GM18907 (cell line): ENCODE data around the gene EMILIN1.
A peak's percentile ranks its signal among the peaks of the same experiment; 100 is the strongest.
"Not testable (repeated sequence)": the region's sequence is repeated elsewhere in the genome, so short reads cannot be mapped to it uniquely, and the experiment has no call there.

Experiments
- ATAC-seq: cut with Tn5 transposase; IDR thresholded peaks from one replicate; pipeline ENCODE4 v1.9.1; 2021; ENCODE audit warnings: mild to moderate bottlenecking, moderate library complexity; ENCODE audit not compliant: unreplicated experiment

The EMILIN1 gene

GRCh38 chr2:27053776-27054175, 24.6 kb upstream of the EMILIN1 start:
- no peak for ATAC-seq

GRCh38 chr2:27054721-27055120, 23.7 kb upstream of the EMILIN1 start:
- ATAC-seq = no peak

DNA sequence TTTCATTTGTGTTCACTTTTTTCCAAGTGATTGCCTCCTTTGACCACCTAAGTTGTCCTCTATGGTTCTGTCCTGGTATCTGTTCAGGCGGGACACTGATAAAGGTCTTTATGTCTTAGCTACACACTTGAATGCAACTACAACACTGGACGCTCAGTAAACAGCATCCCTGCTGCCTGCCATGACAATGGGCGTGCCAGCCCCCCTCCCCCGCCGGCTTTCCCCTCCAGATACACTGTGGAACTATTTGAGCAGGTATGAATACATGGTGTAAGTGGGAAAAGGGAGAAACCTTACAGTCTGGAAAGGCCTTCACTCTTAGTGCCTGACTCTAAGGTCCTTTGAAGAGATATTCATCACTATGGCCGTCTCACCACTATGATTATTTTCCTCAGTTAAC, 21.2 kb upstream of the EMILIN1 start:
- no peak for ATAC-seq

- no peak for ATAC-seq
Measured at GRCh38 chr2:27058210-27058609, 20.2 kb upstream of the EMILIN1 start.

DNA sequence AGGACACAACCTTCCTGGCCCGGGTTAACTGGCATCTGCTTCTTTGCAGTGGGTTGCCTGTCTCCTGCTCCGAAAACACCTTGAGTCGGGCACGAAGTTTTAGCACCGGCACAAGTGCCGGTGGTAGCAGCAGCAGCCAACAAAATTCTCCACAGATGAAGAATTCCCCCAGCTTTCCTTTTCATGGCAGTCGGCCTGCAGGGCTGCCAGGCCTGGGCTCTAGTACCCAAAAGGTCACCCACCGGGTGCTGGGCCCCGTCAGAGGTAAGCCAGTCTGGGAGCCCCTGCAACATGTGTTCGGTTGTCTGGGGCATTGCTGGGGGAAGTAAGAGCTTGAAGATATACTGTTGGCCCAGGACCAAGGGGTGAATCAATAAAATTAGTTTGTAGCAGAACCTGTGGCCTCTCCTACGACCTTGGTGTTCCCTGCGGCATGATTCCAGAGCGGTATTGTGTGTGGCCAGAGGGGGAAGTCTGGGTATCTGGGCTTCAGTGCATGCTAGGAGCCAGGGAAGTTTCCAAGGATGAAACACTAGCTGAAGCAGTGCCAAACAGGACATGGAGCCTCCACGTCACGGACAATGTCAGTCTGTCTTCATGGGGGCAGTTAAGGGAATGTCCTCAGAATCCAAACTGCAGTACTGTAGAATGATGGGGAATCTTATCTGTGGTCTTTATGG, 19.1 kb upstream of the EMILIN1 start:
- no peak for ATAC-seq

GRCh38 chr2:27060323-27060722, 18.1 kb upstream of the EMILIN1 start:
- no peak for ATAC-seq

DNA sequence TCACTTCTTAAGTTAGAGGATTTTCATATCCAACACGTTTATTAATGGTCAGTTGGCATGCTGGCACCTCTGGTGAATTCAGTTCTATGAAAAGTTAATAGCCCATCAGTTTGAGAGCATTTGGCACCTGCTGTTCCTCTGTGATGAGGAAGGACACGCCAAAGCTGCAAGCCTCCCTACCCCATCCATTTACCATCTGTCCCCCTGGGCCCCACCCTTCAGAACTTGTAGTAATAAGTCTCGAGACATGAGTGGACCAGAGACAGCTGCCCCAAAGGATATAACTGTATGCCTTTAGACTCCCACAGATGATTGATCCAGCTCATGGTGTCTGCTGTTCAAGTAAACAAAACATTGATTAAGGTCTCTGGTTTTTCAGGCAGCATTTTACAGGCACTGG, 13.3 kb upstream of the EMILIN1 start:
- ATAC-seq = no peak

DNA sequence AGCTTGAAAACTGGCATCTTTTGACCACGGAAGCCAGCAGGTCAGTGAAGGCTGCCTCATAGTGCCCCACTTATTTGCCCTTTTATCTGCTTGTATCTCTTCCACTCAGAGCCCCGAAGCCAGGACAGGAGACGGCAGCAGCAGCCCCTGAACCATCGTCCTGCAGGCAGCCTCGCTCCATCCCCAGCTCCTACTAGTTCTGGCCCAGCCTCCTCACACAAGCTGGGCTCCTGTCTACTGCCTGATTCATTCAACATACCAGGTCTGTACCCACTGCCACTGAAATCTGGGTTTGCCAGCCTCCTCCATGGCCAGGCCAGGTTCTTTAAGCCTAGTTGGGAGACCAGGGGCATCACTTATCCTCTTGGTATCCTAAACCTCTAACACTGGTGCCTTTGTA, 11.0 kb upstream of the EMILIN1 start:
- no peak for ATAC-seq

GRCh38 chr2:27069436-27069835, 9.0 kb upstream of the EMILIN1 start:
- no peak for ATAC-seq

DNA sequence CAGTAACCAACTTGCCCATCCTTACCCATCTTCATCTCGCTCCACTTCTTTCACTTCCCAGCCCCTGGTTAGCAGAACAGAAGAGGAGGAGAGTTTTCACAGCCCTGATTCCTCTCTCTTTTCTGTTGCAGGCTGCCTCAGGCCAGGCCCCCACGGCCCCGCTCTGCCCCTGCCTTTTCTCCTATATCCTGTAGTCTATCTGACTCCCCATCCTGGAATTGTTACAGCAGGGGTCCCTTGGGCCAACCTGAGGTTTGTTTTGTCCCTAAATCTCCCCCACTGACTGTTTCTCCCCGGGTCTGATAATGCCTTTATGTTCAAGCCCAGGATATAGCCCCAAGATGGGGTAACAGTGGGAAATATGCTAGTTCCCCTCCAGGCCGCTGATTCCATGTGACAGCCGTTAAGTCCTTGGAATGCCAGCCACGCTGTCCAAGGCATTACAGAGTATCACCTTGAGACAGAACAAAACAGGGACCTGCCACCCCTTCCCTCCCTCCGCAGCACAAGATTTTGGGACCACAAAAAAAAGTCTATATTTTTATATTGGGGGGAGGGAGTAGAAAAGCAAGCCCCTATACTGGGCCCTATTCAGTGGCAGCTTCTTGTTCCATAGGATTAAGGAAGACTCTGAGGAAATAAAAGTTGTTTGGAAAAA, 8.3 kb upstream of the EMILIN1 start:
- no peak for ATAC-seq

- no peak for ATAC-seq
Measured at GRCh38 chr2:27070653-27071276, 7.7 kb upstream of the EMILIN1 start.

DNA sequence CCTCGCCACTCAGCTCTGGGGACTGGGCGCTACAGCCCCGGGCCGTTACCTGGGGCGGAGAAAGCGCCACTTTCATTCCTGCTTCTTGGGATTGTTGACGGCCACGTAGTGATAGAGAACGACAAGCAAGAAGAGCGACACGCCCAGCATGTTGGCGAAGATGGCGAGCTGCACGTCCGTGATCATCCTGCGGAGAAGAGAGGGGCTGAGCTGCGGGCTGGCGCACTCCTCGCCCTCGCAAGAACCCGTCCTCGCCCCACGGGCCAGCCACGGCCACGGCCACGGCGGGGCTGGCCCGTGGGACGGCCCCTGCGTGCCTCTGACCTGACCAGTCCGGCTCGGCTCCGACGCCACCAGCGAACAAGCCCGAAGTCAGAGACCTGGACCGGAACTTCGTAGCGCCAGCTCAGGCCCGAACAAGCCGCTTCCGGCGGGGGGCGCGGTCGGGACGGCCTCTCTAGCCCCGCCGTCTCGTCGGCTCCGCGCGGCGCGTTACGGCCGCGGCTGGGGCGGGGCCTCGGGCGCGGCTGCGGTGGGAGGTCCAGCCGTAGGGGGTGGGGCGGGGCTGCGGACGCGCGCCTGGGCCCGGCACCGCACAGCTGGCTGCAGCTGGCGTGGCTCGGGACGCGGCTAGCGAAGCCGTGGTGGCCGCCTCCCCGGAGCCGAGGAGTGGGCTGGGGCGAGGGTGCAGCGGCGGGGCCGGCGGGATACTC, 7.0 kb upstream of the EMILIN1 start, which contains the start of gene OST4:
OST4 (minus strand) TSS at position 378 of the 713 bp plus-strand sequence.
- ATAC-seq = peak; percentile 86

DNA sequence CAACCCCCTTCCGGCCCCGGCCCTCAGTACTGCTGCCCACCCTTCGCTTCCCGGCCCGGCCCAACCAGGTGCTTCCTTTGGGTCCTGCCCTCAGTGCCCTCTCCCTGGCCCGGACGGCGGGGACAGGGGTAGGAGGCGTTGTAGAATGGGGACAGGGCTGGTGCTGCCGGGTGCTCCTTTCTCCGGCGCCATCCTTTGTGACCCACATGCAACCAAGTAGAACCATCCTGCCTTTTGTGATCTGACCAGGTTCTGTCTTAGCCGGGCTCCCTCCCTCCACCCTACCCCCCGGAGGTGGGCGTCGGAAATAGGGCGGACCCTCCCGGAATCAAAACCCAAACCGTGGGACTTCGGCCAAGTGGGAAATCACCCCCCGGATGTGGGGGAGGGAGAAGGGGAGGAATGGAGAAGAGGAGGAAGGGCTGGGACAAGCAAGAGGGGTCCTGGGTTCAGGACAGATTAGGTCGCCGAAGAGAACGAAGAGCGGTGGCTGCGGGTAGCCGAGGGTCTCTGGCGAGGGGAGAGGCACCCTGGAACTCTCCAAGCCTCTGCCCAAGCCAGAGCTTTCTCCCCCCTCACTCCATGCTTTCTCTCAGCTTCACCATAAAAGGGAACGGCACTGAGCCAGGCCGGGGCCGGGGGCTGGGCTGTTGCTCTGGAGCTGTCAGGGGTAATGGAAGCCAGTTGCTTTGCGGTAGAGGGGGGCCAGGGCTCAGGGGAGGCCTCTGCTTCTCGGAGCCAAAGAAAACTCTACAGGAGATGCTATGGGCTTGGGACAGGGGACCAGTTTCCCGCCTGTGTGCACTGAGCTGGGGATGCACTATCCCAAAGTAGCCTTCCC, 6.2 kb upstream of the EMILIN1 start:
- ATAC-seq = peak; percentile 11

DNA sequence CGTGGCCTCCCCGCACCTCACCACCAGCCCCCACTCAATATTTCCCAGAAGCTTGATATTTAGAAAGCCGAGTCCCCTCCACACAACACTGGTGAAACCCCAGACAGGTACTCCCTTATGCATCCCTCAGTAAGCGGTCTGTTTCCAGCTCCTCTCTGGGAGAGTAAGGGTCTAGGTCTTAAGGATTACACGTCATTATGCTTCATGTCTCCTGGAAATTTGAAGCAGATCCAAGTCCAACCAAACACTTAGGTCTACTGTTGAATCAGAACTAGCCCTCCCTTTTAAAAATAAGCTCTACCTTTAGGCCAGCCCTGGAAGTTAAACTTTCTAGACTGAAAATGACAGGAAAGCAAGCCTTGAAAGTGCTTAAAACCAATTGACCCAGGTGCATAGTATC, 5.5 kb upstream of the EMILIN1 start:
- no peak for ATAC-seq

- no peak for ATAC-seq
Measured at GRCh38 chr2:27073782-27074181, 4.6 kb upstream of the EMILIN1 start.

- no peak for ATAC-seq
Measured at GRCh38 chr2:27074738-27075565, 3.5 kb upstream of the EMILIN1 start.

- ATAC-seq = not testable (repeated sequence)
Measured at GRCh38 chr2:27075566-27075871, 2.9 kb upstream of the EMILIN1 start.

DNA sequence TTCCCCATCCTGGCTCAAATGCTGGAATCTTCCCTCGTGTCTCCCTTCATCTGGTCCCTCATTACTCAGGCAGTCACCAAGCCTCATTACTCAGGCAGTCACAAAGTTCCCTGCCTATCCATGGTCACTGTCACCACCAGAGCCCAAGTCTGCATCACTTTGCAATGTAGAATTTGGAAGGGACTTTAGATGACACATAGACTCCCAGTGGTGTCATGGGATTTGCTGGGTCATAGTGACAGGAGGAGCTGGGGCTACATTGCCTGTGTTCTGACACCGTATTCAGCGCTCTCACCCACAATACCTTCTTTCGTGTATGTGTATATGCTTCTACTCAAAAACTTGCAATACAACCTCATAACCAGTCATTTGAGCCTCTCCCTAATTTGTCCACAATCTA, 2.1 kb upstream of the EMILIN1 start:
- no peak for ATAC-seq

- no peak for ATAC-seq
Measured at GRCh38 chr2:27077231-27077630, 1.2 kb upstream of the EMILIN1 start.
